Liver (tissue), 9 donors: Measurements from ENCODE around the gene ORC6. TPM values are rescaled to one million over a fixed set of nuclear protein-coding genes. Genes with fewer than 3 reads are reported as not detected.

ENCODE experiments used
- DNase-seq: peaks from one replicate; pipeline ENCODE4 v3.0.0-alpha.2; 2017; ENCODE audit warnings: low spot score
- H3K27ac ChIP-seq, 2 donors: one replicate each; pipeline ENCODE4 v1.7.0; 2013; ENCODE audit warnings: inconsistent platforms in 2 of 2, low read length in 2 of 2, control low read depth in 1 of 2, low read depth in 1 of 2, mild to moderate bottlenecking in 1 of 2
- H3K27me3 ChIP-seq, 4 donors: one replicate each; pipeline versions ENCODE4 v1.6.1 to v1.7.0; 2013; ENCODE audit warnings: low read length in 3 of 4, inconsistent platforms in 1 of 4, mild to moderate bottlenecking in 1 of 4, moderate library complexity in 1 of 4; ENCODE audit not compliant: control insufficient read depth in 4 of 4, insufficient read depth in 4 of 4
- H3K36me3 ChIP-seq, 4 donors: one replicate each; pipeline versions ENCODE4 v1.6.1 to v1.7.0; 2013; ENCODE audit warnings: low read length in 3 of 4, mild to moderate bottlenecking in 3 of 4, low read depth in 1 of 4, moderate library complexity in 1 of 4; ENCODE audit not compliant: control insufficient read depth in 4 of 4, insufficient read depth in 3 of 4
- H3K4me1 ChIP-seq, 4 donors: one replicate each; pipeline versions ENCODE4 v1.6.1 to v1.7.0; 2013; ENCODE audit warnings: low read length in 3 of 4, mild to moderate bottlenecking in 3 of 4, moderate library complexity in 1 of 4; ENCODE audit not compliant: control insufficient read depth in 4 of 4, insufficient read depth in 4 of 4
- H3K4me3 ChIP-seq, 3 donors: one replicate each; pipeline versions ENCODE4 v1.6.1 to v1.7.0; 2013; ENCODE audit warnings: low read length in 3 of 3, control low read depth in 1 of 3, low read depth in 1 of 3, mild to moderate bottlenecking in 1 of 3
- H3K9ac ChIP-seq, 2 donors: one replicate each; pipeline ENCODE4 v1.7.0; 2013; ENCODE audit warnings: low read length in 2 of 2, mild to moderate bottlenecking in 2 of 2, moderate library complexity in 2 of 2, control low read depth in 1 of 2, low read depth in 1 of 2
- H3K9me3 ChIP-seq, 4 donors: one replicate each; pipeline versions ENCODE4 v1.6.1 to v1.7.0; 2013; ENCODE audit warnings: low read length in 3 of 4; ENCODE audit not compliant: control insufficient read depth in 4 of 4
- EGR1 ChIP-seq, 2 donors: IDR thresholded peaks; 2 replicates each; pipeline ENCODE4 v1.6.1; 2016 to 2018; ENCODE audit warnings: antibody characterized with exemption in 2 of 2, low read depth in 2 of 2
- FOXA1 ChIP-seq: IDR thresholded peaks from 2 replicates; pipeline ENCODE4 v1.6.1; 2016; ENCODE audit warnings: antibody characterized with exemption
- FOXA2 ChIP-seq: IDR thresholded peaks from 2 replicates; pipeline ENCODE4 v1.6.1; 2016; ENCODE audit warnings: antibody characterized with exemption
- GABPA ChIP-seq, 2 donors: IDR thresholded peaks in 1 of 2; conservative IDR thresholded peaks in 1 of 2; 2 replicates each; pipeline ENCODE4 v1.6.1; 2016; ENCODE audit warnings: antibody characterized with exemption in 2 of 2, mild to moderate bottlenecking in 1 of 2, moderate library complexity in 1 of 2
- HNF4A ChIP-seq, 2 donors: conservative IDR thresholded peaks; 2 replicates each; pipeline ENCODE4 v1.6.1; 2016; ENCODE audit warnings: antibody characterized with exemption in 2 of 2, mild to moderate bottlenecking in 2 of 2
- HNF4G ChIP-seq: IDR thresholded peaks from 2 replicates; pipeline ENCODE4 v1.6.1; 2016; ENCODE audit warnings: antibody characterized with exemption
- JUND ChIP-seq, 2 donors: IDR thresholded peaks; 2 replicates each; pipeline ENCODE4 v1.6.1; 2016; ENCODE audit warnings: antibody characterized with exemption in 2 of 2
- MAX ChIP-seq: IDR thresholded peaks from 2 replicates; pipeline ENCODE4 v1.6.1; 2016; ENCODE audit warnings: antibody characterized with exemption
- NR2F2 ChIP-seq: IDR thresholded peaks from 2 replicates; pipeline ENCODE4 v1.6.1; 2016; ENCODE audit warnings: antibody characterized with exemption
- RAD21 ChIP-seq, 2 donors: IDR thresholded peaks; 2 replicates each; pipeline ENCODE4 v1.6.1; 2016; ENCODE audit warnings: antibody characterized with exemption in 2 of 2, mild to moderate bottlenecking in 2 of 2
- RXRA ChIP-seq, 2 donors: IDR thresholded peaks; 2 replicates each; pipeline ENCODE4 v1.6.1; 2017 to 2018; ENCODE audit warnings: antibody characterized with exemption in 2 of 2, mild to moderate bottlenecking in 1 of 2
- SP1 ChIP-seq: IDR thresholded peaks from 2 replicates; pipeline ENCODE4 v1.6.1; 2018; ENCODE audit warnings: antibody characterized with exemption, mild to moderate bottlenecking
- TAF1 ChIP-seq: conservative IDR thresholded peaks from 2 replicates; pipeline ENCODE4 v1.6.1; 2016; ENCODE audit warnings: antibody characterized with exemption, mild to moderate bottlenecking
- YY1 ChIP-seq: IDR thresholded peaks from 2 replicates; pipeline ENCODE4 v1.6.1; 2016; ENCODE audit warnings: antibody characterized with exemption, mild to moderate bottlenecking
- WGBS: extraction: QIAGEN DNeasy Blood & Tissue Kit; methylation state at CpG from one replicate; pipeline ENCODE4 v1.1.7; 2013; 5-methylcytosine and 5-hydroxymethylcytosine counted together
- polyA plus RNA-seq, 2 donors: library from polyadenylated mRNA; stranded (reverse) in 1 of 2; unstranded in 1 of 2; fragments of 200-250 nt in 1 of 2; fragments of >200 nt in 1 of 2; fragmentation: Nextera tagmentation in 1 of 2; extraction: Ambion mirVana in 1 of 2; gene quantifications; one replicate each; pipeline versions ENCODE4 v1.2.1 to v1.2.3, GENCODE V29; 2013 to 2015
- total RNA-seq, 2 donors: library from RNA; depleted of rRNA; stranded (reverse); fragments of >200 nt; gene quantifications; one replicate each; pipeline ENCODE4 v1.2.3, GENCODE V29; 2014
- TF ChIP-seq, protein P1 (sequence below): IDR thresholded peaks from 2 replicates; pipeline ENCODE4 v1.6.1; 2016; ENCODE audit warnings: antibody characterized with exemption
- TF ChIP-seq, protein P2 (sequence below): IDR thresholded peaks from 2 replicates; pipeline ENCODE4 v1.6.1; 2016; ENCODE audit warnings: antibody characterized with exemption
- TF ChIP-seq, protein P3 (sequence below): fragments of 150-350 bp; IDR thresholded peaks from 2 replicates; pipeline ENCODE4 v1.5.1; 2017; ENCODE audit warnings: improper control_type of control experiment, low read depth, low read length; ENCODE audit not compliant: missing input control
- TF ChIP-seq, protein P4 (sequence below): IDR thresholded peaks from 2 replicates; pipeline ENCODE4 v1.6.1; 2016; ENCODE audit warnings: antibody characterized with exemption, mild to moderate bottlenecking
- donor health status: healthy.
- donor health status: healthy.
- donor health status: healthy.
- donor health status: healthy.
- donor health status: healthy.

Gene ORC6
- total and polyA plus RNA-seq, 4 donors: 0.56 to 16.8 (median 0.98) TPM

DNA sequence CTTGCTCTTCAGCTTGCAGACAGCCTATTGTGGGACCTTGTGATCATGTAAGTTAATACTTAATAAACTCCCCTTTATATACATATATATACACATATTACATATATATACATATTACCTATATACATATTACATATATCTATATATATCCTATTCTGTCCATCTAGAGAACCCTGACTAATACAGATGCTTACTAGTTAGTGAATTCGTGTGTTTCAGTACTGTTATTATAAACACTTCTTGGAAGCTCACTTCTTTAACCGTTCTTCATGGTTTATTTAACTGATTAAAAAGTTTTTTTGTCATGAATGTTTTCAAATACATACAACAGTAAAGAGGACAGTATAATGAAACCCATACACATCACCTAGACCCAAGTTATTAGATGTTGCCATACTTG, 12.6 kb downstream of the ORC6 start:
- Histone ChIP-seq H3K27me3 (no peaks in the 10 kb centered on the region), H3K4me1 (no peaks in the 10 kb centered on the region), H3K4me3 (no peak overlapping the region), H3K9me3 (no peaks in the 10 kb centered on the region), H3K9ac (no peak overlapping the region), H3K27ac (no peak overlapping the region), H3K36me3 (no peaks in the 10 kb centered on the region)
- TF ChIP-seq HNF4G: no peak
- TF ChIP-seq, protein P1, sequence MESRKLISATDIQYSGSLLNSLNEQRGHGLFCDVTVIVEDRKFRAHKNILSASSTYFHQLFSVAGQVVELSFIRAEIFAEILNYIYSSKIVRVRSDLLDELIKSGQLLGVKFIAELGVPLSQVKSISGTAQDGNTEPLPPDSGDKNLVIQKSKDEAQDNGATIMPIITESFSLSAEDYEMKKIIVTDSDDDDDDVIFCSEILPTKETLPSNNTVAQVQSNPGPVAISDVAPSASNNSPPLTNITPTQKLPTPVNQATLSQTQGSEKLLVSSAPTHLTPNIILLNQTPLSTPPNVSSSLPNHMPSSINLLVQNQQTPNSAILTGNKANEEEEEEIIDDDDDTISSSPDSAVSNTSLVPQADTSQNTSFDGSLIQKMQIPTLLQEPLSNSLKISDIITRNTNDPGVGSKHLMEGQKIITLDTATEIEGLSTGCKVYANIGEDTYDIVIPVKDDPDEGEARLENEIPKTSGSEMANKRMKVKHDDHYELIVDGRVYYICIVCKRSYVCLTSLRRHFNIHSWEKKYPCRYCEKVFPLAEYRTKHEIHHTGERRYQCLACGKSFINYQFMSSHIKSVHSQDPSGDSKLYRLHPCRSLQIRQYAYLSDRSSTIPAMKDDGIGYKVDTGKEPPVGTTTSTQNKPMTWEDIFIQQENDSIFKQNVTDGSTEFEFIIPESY: no peak
- no peak for TF ChIP-seq FOXA1
- TF ChIP-seq, protein P2, sequence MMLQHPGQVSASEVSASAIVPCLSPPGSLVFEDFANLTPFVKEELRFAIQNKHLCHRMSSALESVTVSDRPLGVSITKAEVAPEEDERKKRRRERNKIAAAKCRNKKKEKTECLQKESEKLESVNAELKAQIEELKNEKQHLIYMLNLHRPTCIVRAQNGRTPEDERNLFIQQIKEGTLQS: no peak
- no peak for TF ChIP-seq MAX
- TF ChIP-seq RAD21 (IDR thresholded peaks at IDR 0.05): no peak
- TF ChIP-seq SP1: no peak
- TF ChIP-seq, protein P3, sequence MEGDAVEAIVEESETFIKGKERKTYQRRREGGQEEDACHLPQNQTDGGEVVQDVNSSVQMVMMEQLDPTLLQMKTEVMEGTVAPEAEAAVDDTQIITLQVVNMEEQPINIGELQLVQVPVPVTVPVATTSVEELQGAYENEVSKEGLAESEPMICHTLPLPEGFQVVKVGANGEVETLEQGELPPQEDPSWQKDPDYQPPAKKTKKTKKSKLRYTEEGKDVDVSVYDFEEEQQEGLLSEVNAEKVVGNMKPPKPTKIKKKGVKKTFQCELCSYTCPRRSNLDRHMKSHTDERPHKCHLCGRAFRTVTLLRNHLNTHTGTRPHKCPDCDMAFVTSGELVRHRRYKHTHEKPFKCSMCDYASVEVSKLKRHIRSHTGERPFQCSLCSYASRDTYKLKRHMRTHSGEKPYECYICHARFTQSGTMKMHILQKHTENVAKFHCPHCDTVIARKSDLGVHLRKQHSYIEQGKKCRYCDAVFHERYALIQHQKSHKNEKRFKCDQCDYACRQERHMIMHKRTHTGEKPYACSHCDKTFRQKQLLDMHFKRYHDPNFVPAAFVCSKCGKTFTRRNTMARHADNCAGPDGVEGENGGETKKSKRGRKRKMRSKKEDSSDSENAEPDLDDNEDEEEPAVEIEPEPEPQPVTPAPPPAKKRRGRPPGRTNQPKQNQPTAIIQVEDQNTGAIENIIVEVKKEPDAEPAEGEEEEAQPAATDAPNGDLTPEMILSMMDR: no peak
- TF ChIP-seq JUND (IDR thresholded peaks at IDR 0.05): no peak
- TF ChIP-seq FOXA2: no peak
- no peak for TF ChIP-seq HNF4A (conservative IDR thresholded peaks at IDR 0.05)
- TF ChIP-seq TAF1: no peak
- no peak for TF ChIP-seq RXRA (IDR thresholded peaks at IDR 0.05)
- TF ChIP-seq, protein P4, sequence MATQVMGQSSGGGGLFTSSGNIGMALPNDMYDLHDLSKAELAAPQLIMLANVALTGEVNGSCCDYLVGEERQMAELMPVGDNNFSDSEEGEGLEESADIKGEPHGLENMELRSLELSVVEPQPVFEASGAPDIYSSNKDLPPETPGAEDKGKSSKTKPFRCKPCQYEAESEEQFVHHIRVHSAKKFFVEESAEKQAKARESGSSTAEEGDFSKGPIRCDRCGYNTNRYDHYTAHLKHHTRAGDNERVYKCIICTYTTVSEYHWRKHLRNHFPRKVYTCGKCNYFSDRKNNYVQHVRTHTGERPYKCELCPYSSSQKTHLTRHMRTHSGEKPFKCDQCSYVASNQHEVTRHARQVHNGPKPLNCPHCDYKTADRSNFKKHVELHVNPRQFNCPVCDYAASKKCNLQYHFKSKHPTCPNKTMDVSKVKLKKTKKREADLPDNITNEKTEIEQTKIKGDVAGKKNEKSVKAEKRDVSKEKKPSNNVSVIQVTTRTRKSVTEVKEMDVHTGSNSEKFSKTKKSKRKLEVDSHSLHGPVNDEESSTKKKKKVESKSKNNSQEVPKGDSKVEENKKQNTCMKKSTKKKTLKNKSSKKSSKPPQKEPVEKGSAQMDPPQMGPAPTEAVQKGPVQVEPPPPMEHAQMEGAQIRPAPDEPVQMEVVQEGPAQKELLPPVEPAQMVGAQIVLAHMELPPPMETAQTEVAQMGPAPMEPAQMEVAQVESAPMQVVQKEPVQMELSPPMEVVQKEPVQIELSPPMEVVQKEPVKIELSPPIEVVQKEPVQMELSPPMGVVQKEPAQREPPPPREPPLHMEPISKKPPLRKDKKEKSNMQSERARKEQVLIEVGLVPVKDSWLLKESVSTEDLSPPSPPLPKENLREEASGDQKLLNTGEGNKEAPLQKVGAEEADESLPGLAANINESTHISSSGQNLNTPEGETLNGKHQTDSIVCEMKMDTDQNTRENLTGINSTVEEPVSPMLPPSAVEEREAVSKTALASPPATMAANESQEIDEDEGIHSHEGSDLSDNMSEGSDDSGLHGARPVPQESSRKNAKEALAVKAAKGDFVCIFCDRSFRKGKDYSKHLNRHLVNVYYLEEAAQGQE: no peak
- TF ChIP-seq GABPA (IDR thresholded peaks at IDR 0.05 in 1 of 2, conservative IDR thresholded peaks at IDR 0.05 in 1 of 2): no peak
- TF ChIP-seq EGR1 (IDR thresholded peaks at IDR 0.05; ENCODE audit: low read depth in 2 of 2): no peak
- TF ChIP-seq NR2F2: no peak
- TF ChIP-seq YY1: no peak
- no peak for DNase-seq
- WGBS: 85% methylated on average over 2 of the region's 2 CpGs
